Measurements from ENCODE around the gene COL16A1.
A peak's percentile ranks its signal among the peaks of the same experiment; 100 is the strongest.

The COL16A1 gene

DNA sequence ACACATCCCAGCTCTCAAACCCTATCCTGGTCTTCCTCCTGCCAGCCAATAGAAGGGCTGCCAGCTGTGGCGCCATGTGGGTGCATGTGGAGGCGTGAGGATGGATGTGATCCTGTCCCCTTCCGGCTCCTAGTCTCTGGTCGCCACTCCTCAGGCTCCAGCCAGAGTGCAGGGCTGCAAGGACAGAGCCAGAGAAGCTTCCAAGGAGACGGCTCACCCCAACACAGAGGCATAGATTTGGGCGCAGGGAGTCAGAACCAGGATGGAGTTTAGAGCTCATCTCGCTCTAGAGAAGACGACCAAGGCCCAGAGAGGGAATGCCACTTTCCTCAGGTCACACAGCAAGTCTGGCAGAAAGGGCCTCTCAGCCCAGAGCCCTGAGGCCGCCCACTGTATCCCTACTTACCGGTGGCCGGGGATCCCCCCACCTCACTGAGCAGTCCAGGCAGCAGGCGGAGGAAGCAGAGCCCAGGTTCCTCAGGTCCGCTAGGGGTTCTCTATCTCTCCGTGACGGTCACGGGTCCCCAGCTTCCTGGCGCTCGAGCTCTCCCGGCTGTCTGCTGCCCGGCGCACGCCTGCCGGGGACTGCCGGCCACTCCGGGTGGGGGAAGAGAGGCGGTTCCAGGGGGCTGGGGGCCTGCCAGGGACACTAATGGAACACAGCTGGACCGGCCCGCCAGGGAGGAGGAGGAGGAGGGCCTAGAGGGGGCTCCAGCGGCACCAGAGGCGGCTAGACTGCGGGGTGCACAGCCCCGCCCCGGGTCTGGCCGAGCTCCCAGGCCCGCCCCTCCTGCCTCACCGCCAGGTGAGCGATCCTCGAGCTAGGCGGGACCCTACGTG lies at the start of gene COL16A1:
COL16A1 (minus strand) TSS at position 587 of the 840 bp plus-strand sequence. CDS start 1,824 bp downstream, outside the sequence.
- DNase-seq, result no peak

DNA sequence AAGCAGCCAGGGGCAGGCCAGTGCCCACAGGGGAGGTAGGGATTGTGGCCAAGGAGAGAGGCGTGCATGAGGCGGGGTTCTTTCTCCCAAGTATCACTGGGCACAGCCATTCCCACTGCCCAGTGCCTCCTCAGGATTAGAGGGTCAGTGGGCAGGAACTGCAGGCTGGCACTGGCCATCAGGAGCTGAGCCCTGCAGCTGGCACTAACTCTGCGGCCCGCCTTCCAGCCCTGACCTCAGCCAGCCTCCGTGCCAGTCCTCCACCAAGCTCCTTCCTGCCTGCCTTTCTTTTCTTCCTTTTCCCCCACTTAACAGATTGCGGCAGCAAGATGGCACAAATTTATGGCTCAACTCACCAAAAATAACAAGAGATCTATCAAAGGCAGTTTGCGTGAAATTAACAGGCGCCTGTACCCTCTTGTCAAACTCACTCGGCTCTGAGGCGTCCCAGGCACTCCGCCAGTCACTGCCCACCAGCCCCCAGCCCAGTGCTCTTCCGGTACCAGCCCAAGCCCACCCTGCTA lies 49.2 kb upstream of the COL16A1 start:
- DNase-seq, result peak; percentile 46 to 74

DNA sequence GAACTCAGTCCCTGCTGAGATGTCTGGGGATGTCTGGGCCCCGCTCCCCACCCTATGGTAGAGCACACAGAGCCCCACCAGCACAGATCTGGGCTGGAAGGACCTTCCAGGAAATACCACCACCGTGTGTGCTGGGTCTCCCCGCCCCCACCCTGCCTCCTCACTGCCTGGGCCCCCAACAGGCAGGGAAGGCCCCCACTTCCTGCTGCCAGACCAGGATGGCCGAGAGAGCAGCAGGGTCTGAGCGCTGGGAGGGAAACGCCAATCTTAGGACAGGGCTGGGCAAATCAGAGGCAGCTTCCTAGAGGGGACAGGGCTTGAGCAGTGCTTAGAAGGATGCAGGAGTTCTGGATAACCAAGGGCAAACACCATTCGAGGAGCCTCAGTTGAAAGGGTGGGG lies 48.4 kb upstream of the COL16A1 start:
- no peak for DNase-seq

DNA sequence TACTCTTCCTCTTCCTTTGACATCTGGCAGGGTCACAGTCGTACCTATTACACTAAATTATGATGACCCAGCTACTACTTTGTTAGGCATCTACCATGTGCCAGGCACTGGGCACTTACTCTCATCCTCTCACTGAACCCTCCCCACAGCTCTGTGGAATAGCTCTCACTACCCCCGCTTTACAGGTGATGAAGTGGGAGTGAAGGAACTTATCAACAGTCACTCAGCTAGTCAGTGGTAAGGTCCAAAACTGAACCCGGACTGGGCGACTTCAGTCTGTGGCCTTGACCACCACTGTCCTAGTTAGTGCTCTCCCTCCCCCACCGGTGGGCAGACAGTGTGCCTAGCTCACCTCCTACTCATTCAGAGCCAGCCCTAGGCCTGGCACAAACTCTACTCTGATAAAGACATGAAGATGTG lies 48.0 kb upstream of the COL16A1 start:
- no peak for DNase-seq

DNA sequence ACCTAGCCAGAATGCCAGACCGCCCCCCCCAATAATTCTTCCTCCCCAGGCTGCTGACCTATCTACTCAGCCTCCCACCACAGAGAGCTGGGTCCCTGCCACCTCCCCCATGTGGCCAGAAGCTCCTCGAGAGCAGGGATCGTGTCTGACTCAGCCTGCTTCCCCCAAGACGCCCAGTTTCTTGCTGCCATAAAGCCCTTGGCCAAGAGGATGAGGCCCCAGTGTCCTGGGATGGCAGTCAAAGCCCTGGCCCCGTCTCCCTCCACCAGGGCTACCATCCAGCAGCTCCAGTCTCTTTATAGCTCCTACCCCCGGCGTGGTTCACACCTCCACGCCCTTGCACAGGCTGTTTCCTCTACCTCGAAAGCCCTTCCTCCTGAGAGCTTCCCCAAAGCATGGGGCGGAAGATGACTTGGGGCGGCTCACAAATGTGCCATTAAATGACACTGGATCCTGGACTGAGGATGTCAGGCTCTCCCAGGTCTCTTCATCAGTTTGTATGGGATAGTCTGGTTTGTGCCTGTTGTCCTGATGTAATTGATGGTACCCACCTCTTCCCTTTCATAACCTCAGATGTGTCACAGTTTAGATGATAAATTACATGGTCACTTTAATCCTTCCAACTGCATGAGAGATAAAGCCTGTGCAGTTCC lies 47.2 kb upstream of the COL16A1 start:
- no peak for DNase-seq

DNA sequence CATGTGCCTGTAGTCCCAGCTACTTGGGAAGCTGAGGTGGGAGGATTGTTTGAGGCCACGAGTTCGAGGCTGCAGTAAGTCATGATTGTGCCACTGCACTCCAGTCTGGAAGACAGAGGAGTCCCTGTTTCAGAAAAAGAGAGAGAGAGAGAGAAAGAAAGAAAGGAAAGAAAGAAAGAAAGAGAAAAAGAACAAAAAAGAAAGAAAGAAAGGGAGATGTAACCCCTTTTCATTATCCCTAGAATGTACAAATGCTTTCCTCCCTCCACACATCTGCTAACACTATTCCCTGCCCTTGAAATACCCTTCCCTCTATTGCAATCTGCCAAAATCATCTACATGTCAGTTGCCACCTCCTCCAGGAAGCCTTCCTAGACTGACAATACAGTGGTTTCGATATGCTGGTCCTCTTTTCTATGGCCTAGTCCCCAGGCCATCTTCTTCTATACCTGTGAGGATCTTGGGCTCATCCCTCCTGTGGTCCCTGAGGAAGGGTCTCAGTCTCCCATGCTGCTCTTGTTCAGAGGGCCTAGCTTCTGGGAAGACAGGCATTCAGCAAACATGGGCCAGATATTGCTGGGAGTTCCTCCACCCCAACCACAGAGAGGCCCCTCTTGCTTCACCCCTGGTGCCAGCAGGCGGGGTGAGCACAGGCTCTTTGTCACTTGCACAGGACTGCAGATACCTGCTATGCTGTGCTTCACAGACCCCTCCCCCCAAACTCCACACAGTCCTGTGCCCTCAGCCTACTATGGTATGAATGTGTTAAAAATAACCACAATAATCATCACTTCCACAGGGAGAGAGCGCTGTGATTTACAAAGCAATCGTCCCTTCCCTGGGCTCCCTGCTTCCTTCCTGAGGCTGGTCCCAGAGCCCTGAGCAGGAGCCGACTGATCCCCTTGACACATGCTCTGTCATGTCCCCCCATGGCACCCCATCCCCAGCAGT lies 46.2 kb upstream of the COL16A1 start:
- no peak for DNase-seq

DNA sequence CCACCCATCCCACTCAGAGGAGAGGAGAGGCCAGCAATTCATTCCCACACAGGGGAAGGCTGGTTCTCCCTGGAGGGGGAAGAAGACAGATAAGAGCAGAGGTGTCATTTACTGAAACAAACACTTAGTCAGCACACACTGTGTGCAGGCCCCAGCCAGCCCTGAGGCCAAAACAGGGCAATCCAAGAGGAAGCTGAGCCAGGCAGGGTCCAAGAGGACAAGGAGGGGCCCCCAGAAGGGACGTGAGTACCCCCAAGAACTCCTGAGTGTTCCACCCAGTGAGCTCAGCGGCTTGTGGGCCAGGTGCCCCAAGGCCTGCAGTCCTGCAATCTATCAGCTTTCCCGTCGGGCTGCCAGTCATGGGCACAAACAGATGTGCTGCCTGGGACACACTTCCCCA lies 44.5 kb upstream of the COL16A1 start:
- no peak for DNase-seq

DNA sequence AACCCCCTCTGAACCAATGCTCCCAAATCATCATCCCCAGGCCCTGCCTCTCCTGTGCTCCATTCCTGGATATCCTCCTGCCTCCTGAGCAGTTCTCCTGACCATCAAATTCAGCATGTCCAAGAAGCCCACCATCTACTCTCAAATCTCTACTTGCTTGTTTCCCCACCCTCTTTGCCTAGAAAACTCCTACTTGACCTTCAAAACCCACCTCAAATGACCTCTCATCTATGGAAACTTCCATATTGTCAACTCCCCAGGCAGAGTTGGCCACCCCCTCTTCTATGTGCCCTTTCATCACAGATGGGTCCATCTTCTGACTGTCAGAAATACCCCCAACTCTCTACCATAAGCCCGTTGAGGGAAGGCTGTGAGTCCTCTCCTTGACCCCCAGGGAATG lies 43.5 kb upstream of the COL16A1 start:
- DNase-seq, result no peak

DNA sequence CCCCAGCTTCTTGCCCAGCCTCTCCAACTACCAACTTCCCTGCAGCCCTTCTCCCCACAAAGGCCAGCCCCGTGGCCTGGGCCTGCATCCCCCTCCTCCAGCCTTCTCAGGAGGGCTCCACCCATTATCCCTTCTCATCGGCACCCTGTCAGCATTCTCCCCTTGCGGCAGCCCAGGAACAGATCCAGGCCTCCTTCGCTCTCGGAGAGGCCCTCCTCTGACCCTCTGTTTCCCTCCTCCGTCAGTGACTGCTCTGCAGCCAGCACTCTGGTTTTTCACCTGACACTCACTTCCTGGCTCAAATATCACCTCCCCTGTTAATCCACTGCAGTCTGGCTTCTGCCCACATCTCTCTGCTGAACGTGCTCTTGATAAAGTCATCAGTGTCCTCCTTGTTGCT lies 42.9 kb upstream of the COL16A1 start:
- peak; percentile 57 to 65 for DNase-seq

DNA sequence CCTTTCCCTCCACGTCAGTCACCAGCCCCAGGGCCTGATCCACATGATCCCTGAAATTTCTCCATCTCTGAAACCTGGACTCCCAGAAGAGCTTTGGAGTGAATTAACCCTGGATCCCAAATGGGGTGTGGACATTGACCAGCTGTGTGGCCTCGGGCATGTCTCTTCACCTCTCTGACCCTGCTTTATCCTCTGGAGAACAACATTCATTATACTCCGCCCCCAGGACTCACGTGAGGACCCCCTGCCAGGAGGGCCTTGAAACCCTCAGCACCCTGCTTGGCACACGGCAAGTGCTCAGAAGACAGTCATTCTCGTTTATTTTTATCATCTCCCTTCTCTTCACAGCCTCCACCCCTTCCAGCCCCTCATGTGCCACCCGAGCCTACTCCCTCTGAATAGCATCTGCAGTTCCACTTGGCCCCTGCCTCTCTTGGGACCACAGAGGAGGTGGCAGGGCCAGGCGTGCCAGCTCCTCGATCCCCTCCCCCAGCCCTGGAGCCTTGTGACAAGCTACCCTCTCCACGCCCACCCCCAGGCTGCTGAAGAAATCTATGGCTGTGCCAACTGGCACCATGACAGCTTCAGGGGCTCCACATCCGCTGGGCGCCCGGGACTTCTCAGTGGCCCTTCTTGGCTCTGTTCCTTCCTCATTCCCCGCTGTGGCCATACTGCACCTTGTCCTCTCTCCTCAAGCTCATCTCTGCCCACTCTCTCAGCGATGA lies 42.3 kb upstream of the COL16A1 start:
- peak; percentile 65 to 90 for DNase-seq

DNA sequence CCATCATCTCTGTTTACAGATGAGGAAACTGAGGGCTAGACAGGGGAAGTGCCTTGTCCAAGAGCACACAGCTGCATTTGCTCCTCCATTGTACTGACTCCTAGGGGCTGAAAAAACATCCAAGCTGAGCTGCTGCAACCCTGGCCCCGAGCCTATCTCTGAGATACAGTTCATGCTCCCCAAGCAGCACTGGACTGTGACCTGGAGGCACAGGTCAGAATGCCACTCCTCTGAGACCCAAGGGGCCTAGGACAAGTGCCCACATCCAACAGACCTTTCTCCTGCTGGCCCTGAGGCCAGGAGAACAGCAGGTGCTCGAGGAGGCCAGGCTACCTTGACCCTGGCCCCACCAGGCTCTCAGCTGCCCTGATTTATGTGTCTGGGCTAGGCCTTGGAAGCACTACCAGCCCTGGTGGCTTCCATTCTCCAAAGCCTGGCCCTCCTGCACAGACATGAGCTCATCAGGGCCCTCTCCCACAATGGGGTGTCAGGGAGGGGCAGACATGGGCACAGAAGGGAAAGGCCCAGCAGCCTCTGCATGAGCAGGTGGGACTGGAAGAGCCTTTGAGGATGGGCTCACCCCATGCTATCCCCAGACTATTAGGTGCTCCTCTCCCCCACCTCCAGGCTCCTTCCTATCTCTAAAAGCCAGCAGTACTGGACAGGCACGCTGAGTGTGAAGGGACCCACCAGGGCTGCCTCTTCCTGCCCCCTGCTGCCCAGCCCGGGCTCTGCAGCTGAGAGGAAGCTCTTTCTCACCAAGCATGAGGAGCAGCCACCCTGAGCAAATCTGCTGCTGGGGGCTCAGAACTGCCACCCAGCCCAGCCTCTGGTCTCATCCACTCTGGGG lies 41.5 kb upstream of the COL16A1 start:
- peak; percentile 57 to 62 for DNase-seq

DNA sequence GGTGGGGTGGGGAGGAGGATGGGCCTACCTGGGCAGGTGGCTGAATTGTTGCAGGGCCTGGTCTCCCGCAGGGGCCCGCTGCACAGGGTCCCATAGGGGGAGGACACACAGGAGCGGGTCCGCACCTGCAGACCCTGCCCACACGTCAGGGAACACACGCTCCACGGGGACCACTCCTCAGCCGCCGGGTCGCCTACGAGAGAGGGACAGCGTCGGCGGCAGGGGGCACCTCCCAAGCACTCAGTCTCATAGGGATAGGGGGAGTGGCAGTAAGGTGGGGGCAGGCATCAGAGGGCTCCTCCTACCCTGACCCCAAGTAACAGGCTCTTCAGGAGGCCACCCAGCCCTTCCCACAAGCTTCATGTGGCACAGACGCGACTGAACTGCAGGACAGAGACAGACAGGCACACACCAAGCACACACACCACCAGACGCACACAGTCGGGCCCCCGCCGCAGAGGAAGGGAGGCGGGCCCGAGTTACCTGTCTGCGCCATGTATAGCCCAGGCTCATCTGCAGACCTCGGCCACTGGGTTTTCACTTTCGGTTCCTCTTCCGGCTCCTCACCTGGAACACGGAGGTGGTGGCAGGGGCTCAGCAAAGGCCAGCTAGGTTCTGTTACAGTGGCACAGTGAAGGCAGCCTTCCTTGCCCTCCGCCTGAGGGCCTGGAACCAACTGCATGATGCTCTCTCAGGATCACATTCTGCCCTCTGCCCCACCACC lies 40.5 kb upstream of the COL16A1 start:
- no peak for DNase-seq

DNA sequence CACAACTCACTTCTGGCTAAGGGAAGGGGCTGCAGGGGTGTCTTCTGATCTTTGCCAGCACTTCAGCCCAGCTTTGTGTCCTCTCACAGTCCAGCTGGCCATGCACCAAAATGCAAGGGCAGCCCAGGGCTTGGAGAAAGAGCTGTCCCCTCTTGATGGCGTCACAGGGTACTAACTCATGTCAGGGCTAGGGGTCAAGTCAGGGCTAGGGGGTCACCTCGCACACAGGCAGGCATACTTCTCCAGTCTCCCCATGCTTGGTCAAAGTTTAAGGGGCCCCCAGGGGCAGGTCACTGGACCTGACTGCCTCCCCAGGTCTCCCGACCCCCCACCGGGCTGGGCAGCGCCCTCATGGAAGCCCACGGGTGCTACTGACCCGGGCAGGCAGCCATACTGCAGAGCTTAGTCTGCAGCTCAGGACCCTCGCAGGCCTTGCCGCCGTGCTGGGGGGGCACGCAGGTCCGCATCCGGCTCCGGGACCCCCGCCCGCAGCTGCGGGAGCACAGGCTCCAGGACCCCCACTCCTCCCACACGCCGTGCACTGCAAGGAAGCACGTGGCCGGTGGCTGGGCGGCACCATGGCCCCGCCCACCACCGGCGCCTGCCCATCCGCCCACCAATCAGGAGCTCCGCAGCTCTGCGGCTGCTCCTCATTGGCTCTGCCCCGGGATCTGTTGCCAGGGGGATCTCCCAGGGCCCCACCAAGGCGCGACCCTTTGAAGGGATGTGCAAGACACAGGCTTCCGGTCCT lies 38.8 kb upstream of the COL16A1 start:
- no peak for DNase-seq

DNA sequence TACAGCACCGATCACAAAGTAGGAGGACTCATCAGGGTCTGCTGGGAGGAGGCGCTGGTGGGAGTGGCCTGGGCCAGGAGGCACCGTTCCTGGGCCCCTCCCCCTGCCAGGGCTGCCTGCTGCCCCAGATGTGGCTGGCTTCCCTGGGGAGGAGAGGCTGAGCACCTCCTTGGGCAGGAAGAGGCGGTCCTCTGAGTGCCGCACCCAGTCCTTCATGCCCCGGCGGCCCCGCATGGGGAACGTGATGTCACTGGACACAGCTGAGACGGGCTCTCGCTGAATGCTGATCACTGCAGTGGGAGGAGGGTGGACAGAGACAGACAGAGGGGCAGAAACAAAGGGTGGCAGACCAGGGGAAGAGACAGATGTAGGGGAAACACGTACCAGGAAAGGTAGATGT lies 35.5 kb upstream of the COL16A1 start:
- no peak for DNase-seq

DNA sequence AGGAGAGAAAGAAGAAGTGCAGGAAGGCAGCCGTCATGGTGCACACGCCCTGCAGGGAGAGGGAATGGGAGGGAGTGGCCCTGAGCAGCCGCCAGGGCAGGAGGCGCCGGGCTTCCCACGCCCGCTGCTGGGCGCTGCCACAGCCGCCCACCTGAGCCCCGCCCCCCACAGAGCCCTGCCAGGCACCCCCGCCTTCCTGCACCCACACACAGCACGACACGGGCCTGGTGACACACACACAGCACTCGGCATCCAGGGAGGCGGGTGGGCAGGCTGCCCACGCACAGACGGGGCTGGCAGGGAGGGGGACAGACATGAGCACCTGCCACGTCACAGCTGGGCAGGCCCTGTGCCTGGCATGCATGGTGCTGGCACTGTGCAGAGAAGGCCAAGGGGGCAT lies 32.9 kb upstream of the COL16A1 start:
- no peak for DNase-seq

DNA sequence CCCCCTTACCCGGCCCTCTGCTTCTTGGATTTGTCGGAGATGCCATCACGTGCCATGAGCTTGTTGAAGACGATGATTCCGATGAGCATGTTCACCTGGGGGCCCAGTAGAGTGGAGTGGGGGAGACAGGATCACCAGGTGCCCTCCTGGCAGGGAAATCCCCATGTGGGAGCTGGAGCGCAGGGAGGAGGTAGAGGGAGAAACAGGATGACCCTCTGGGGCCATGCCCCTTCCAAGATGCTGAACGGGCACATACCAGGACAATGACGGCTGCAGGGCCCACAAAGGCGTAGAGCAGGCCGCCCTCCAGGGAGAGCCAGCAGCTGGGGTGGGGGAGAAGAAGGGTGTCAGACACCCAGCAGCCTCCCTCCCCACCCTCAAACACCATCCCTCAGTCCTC lies 31.8 kb upstream of the COL16A1 start:
- no peak for DNase-seq

DNA sequence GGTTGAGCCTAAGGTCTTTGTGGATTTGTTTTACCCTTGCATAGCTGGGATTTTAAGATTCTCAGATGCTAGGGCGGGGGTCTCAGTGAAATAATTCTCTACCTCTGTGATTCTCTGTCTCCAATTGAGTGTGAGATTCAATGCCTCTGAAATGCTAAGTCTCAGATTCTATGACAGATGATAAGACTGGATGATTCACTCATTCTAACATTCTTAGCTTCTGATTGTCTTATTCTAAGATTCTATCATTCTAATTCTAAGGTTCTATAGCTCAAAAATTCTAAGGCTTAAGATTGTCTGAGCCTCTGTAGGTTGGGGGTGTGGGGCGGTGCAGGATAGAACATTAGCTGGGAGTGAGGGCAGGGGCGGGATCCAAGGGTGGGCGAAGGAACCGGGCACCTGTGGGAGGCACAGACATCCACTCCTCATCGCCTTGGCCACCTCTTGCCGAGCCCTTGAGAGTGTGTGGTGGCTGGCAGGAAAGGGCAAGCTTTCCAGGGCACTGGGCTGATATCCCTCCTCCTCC lies 30.8 kb upstream of the COL16A1 start:
- no peak for DNase-seq

DNA sequence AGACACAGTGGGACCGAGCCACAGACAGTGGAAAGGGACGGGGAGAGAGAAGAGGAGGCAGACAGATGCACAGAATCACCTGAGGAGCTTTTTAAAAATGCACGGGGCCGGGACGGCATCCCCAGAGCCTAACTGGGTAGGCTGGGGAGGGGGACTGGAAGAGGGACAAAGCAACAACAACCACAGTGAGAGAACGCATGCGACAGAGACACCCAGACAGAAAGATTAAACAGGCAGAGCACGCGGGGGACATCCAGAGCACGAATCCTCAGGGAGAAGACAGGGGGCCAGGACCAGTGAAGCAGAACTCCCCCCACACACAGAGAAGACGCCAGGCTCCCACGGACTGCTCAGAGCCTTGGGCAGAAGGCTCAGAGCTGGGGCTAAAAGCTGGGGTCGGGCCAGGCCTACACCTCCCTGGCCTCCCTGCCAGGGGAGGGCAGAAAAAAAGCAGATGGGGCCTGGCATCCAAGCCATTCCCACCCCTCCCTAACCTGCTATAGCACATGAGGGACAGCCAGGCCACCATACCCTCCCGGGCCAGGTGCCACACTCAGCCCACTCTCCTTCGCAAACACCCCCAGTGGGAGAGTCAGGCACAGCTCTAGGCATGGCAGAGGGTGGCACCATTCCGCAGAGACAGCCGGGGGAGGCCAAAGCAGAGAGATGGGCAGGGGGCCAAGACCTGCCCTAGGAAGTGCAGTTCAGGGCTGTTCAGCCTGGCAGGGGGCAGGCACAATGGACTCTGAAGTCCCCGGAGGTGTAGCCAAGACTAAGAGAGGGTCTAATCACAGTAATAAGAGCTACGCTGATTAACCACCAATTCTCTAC lies 29.8 kb upstream of the COL16A1 start:
- peak; percentile 62 to 85 for DNase-seq

All from NCI-H446 (cell line).